IPS-NIHi7 (cell line): ENCODE results near the gene TBC1D8.

Experiments used
- DNase-seq: peaks from one replicate; pipeline ENCODE4 v3.0.0; 2012; ENCODE audit warnings: mixed read lengths; ENCODE audit errors: extremely low spot score

Gene TBC1D8

GRCh38 chr2:101001691-101002561, 149.3 kb downstream of the TBC1D8 start, which contains the start of gene RPL31:
Gene RPL31 (plus strand): TSS chr2:101002289. CDS start chr2:101002702, 413 bp downstream.
- DNase-seq = peak; percentile 98

GRCh38 chr2:100999995-101000394, 151.2 kb downstream of the TBC1D8 start:
- no peak for DNase-seq

- DNase-seq = no peak
Measured at GRCh38 chr2:100998235-100998573, 153.0 kb downstream of the TBC1D8 start.

- no peak for DNase-seq
Measured at GRCh38 chr2:100997509-100998234, 153.5 kb downstream of the TBC1D8 start.

- DNase-seq = no peak
Measured at GRCh38 chr2:100995309-100996075, 155.7 kb downstream of the TBC1D8 start.

- DNase-seq = no peak
Measured at GRCh38 chr2:100993294-100993693, 157.9 kb downstream of the TBC1D8 start.

GRCh38 chr2:100992262-100992661, 158.9 kb downstream of the TBC1D8 start:
- no peak for DNase-seq

- no peak for DNase-seq
Measured at GRCh38 chr2:100991404-100991773, 159.8 kb downstream of the TBC1D8 start.

- DNase-seq = no peak
Measured at GRCh38 chr2:100990650-100991403, 160.4 kb downstream of the TBC1D8 start.

GRCh38 chr2:100990166-100990565, 161.0 kb downstream of the TBC1D8 start:
- DNase-seq = no peak

GRCh38 chr2:100989666-100990065, 161.5 kb downstream of the TBC1D8 start:
- DNase-seq = no peak

GRCh38 chr2:100988630-100989417, 162.4 kb downstream of the TBC1D8 start:
- no peak for DNase-seq

GRCh38 chr2:100987974-100988373, 163.2 kb downstream of the TBC1D8 start:
- DNase-seq = no peak

GRCh38 chr2:100987536-100987935, 163.6 kb downstream of the TBC1D8 start:
- DNase-seq = no peak

GRCh38 chr2:100986157-100986556, 165.0 kb downstream of the TBC1D8 start:
- no peak for DNase-seq

- peak; percentile 85 for DNase-seq
Measured at GRCh38 chr2:100984892-100985307, 166.3 kb downstream of the TBC1D8 start.

- no peak for DNase-seq
Measured at GRCh38 chr2:100983684-100984310, 167.4 kb downstream of the TBC1D8 start.

GRCh38 chr2:100983201-100983600, 168.0 kb downstream of the TBC1D8 start:
- no peak for DNase-seq

- no peak for DNase-seq
Measured at GRCh38 chr2:100982431-100982861, 168.7 kb downstream of the TBC1D8 start.

- DNase-seq = no peak
Measured at GRCh38 chr2:100981011-100981410, 170.2 kb downstream of the TBC1D8 start.
